CD4-positive, alpha-beta memory T cell (primary cell): ENCODE results near the gene SRSF6. TPM values are rescaled to one million over a fixed set of nuclear protein-coding genes. Genes with fewer than 3 reads are reported as not detected.

Experiments used
- CTCF ChIA-PET: fragments of 350-600 bp; sonication (Branson Sonifier 250); formaldehyde crosslinking; loops from one replicate; lab custom pipeline; 2021; ENCODE audit warnings: inconsistent platforms; ENCODE audit not compliant: partially characterized antibody; lab: Charles Lee
- POLR2A ChIA-PET: fragments of 350-600 bp; sonication (Branson Sonifier 250); formaldehyde crosslinking; loops from one replicate; lab custom pipeline; 2021; ENCODE audit not compliant: partially characterized antibody; lab: Charles Lee
- DNase-seq, 5 donors: peaks; one replicate each; pipeline versions ENCODE4 v3.0.0 to v3.0.0-alpha.2; 2020 to 2022; ENCODE audit warnings: mixed read lengths in 1 of 5
- H3K27ac ChIP-seq: one replicate; pipeline ENCODE4 v1.7.0; 2013; ENCODE audit warnings: low read depth, low read length
- H3K27me3 ChIP-seq: 2 replicates; pipeline ENCODE4 v1.7.0; 2013; ENCODE audit warnings: mild to moderate bottlenecking, low read length, moderate library complexity; ENCODE audit not compliant: insufficient read depth
- H3K36me3 ChIP-seq: 2 replicates; pipeline ENCODE4 v1.7.0; 2013; ENCODE audit warnings: mild to moderate bottlenecking, low read length, moderate library complexity; ENCODE audit not compliant: insufficient read depth
- H3K4me1 ChIP-seq: 2 replicates; pipeline ENCODE4 v1.7.0; 2013; ENCODE audit warnings: mild to moderate bottlenecking, low read length, moderate library complexity; ENCODE audit not compliant: insufficient read depth
- H3K4me3 ChIP-seq, 2 donors: one replicate each; pipeline ENCODE4 v1.7.0; 2013; ENCODE audit warnings: low read length in 2 of 2, mild to moderate bottlenecking in 1 of 2
- H3K9me3 ChIP-seq, 2 donors: one replicate each; pipeline ENCODE4 v1.7.0; 2013; ENCODE audit warnings: low read length in 2 of 2, control low read depth in 1 of 2; ENCODE audit not compliant: control insufficient read depth in 1 of 2
- H3K27ac Mint-ChIP-seq, 7 donors: one replicate each; pipeline ENCODE4 v1.8.0; 2020 to 2021; ENCODE audit warnings: mixed read lengths in 7 of 7, mild to moderate bottlenecking in 6 of 7, inconsistent platforms in 3 of 7, moderate library complexity in 3 of 7
- H3K27me3 Mint-ChIP-seq, 2 donors: one replicate each; pipeline ENCODE4 v1.8.0; 2020 to 2021; ENCODE audit warnings: mixed read lengths in 2 of 2
- H3K36me3 Mint-ChIP-seq, 2 donors: one replicate each; pipeline ENCODE4 v1.8.0; 2020 to 2021; ENCODE audit warnings: mixed read lengths in 2 of 2, inconsistent platforms in 1 of 2, mild to moderate bottlenecking in 1 of 2
- H3K4me1 Mint-ChIP-seq, 4 donors: one replicate each; pipeline ENCODE4 v1.8.0; 2020 to 2021; ENCODE audit warnings: mixed read lengths in 4 of 4, mild to moderate bottlenecking in 1 of 4
- H3K4me3 Mint-ChIP-seq, 8 donors: one replicate each; pipeline ENCODE4 v1.8.0; 2020 to 2021; ENCODE audit warnings: mixed read lengths in 8 of 8, mild to moderate bottlenecking in 7 of 8, moderate library complexity in 6 of 8, inconsistent platforms in 3 of 8
- H3K9me3 Mint-ChIP-seq, 8 donors: one replicate each; pipeline ENCODE4 v1.8.0; 2020 to 2021; ENCODE audit warnings: mixed read lengths in 8 of 8, mild to moderate bottlenecking in 5 of 8, inconsistent platforms in 3 of 8, moderate library complexity in 1 of 8
- intact Hi-C: fragments of 100-400 bp; cut with micrococcal nuclease; formaldehyde crosslinking; loops from one replicate; pipeline ENCODE4 v1.15.1; 2023
- polyA plus RNA-seq, 2 donors: library from polyadenylated mRNA; unstranded; fragments of 300-500 nt; fragmentation: Illumina TruSeq; gene quantifications; one replicate each; pipeline ENCODE4 v1.2.3, GENCODE V29; 2021
- total RNA-seq, 2 experiments: library from RNA; stranded (reverse); gene quantifications; one replicate each; pipeline ENCODE4 v1.2.3, GENCODE V29; 2021

The SRSF6 gene
- total RNA-seq (100 to 1,000 TPM; 175 to 186 TPM), polyA plus RNA-seq (10 to 100 TPM; 30.6 to 47.1 TPM)

- Histone ChIP-seq H3K36me3 (peaks cover 36% of the 10 kb centered on the region), H3K27ac (peak within 1 kb of the TSS; percentile 100), H3K9me3 (no peaks in the 10 kb centered on the region), H3K4me3 (peak within 1 kb of the TSS; percentile 52 to 74), H3K27me3 (no peaks in the 10 kb centered on the region), H3K4me1 (peaks cover 36% of the 10 kb centered on the region)
- H3K27ac Mint-ChIP-seq = peak within 1 kb of the TSS; percentile 93 to 100 (median 99)
- H3K36me3 Mint-ChIP-seq = peaks cover 29 to 45% of the 10 kb centered on the region in 2 donors
- POLR2A ChIA-PET = interaction anchor here (0.7 to 3.7 kb wide), 13 partner anchors 8 to 1765 kb away, joined by 3 to 29 read pairs (median 3); partner anchors contain the start of gene IFT52
- H3K4me3 Mint-ChIP-seq = peak within 1 kb of the TSS; percentile 87 to 99 (median 96)
- H3K4me1 Mint-ChIP-seq = peaks cover 22 to 50% (median 30%) of the 10 kb centered on the region in 4 donors
- DNase-seq = peak; percentile 91 to 94 (median 92)
- peaks cover 4 to 7% of the 10 kb centered on the region in 2 donors for H3K27me3 Mint-ChIP-seq
- no peaks in the 10 kb centered on the region for H3K9me3 Mint-ChIP-seq
- CTCF ChIA-PET = interaction anchor here (0.8 to 2.7 kb wide), 4 partner anchors 9 to 81 kb away, joined by 3 to 10 read pairs (median 5); no protein-coding TSS in a partner anchor
- intact Hi-C loops = loop anchor here (1.0 to 5.0 kb wide), 5 partner anchors 56 to 1841 kb away; partner anchors contain the start of genes CHD6, IFT52 and YWHAB
These were observed at the start of gene SRSF6 for GRCh38 chr20:43457640-43458421. TSS of gene SRSF6 (plus strand) at chr20:43457896. CDS start at chr20:43458034, 138 bp downstream.

GRCh38 chr20:43408848-43409576 is 48.7 kb upstream of the SRSF6 start:
- H3K36me3 Mint-ChIP-seq = no peaks in the 10 kb centered on the region
- H3K27ac Mint-ChIP-seq = no peak overlapping the region
- intact Hi-C loops = loop anchor here (5.0 kb wide), 1 partner anchor 1672 kb away; no protein-coding TSS in a partner anchor
- Histone ChIP-seq H3K4me3 (no peak overlapping the region), H3K27ac (no peak overlapping the region), H3K36me3 (no peaks in the 10 kb centered on the region), H3K9me3 (no peaks in the 10 kb centered on the region), H3K27me3 (no peaks in the 10 kb centered on the region), H3K4me1 (no peaks in the 10 kb centered on the region)
- no peaks in the 10 kb centered on the region for H3K4me1 Mint-ChIP-seq
- ChIA-PET POLR2A (no interaction called here), CTCF (interaction anchor here (0.6 to 1.9 kb wide), 6 partner anchors 9 to 1674 kb away, joined by 3 to 7 read pairs (median 4); no protein-coding TSS in a partner anchor)
- peaks cover 0 to 30% (median 18%) of the 10 kb centered on the region in 8 donors for H3K9me3 Mint-ChIP-seq
- H3K4me3 Mint-ChIP-seq = no peak overlapping the region
- H3K27me3 Mint-ChIP-seq = peaks cover 38 to 41% of the 10 kb centered on the region in 2 donors
- no peak for DNase-seq

GRCh38 chr20:43409577-43409913 is 48.2 kb upstream of the SRSF6 start:
- H3K4me3 ChIP-seq = no peak overlapping the region
- H3K36me3 Mint-ChIP-seq = no peaks in the 10 kb centered on the region
- no peak overlapping the region for H3K27ac ChIP-seq
- no peak overlapping the region for H3K27ac Mint-ChIP-seq
- H3K4me3 Mint-ChIP-seq = no peak overlapping the region
- no peaks in the 10 kb centered on the region for H3K36me3 ChIP-seq
- no peaks in the 10 kb centered on the region for H3K4me1 Mint-ChIP-seq
- H3K4me1 ChIP-seq = no peaks in the 10 kb centered on the region
- POLR2A ChIA-PET = no interaction called here
- intact Hi-C loops = loop anchor here (5.0 kb wide), 1 partner anchor 1672 kb away; no protein-coding TSS in a partner anchor
- H3K27me3 ChIP-seq = no peaks in the 10 kb centered on the region
- CTCF ChIA-PET = interaction anchor here (0.6 to 1.9 kb wide), 6 partner anchors 8 to 1670 kb away, joined by 3 to 7 read pairs (median 4); no protein-coding TSS in a partner anchor
- H3K9me3 Mint-ChIP-seq = peaks cover 0 to 30% (median 18%) of the 10 kb centered on the region in 8 donors
- DNase-seq = no peak
- H3K27me3 Mint-ChIP-seq = peaks cover 35 to 37% of the 10 kb centered on the region in 2 donors
- no peaks in the 10 kb centered on the region for H3K9me3 ChIP-seq

DNA sequence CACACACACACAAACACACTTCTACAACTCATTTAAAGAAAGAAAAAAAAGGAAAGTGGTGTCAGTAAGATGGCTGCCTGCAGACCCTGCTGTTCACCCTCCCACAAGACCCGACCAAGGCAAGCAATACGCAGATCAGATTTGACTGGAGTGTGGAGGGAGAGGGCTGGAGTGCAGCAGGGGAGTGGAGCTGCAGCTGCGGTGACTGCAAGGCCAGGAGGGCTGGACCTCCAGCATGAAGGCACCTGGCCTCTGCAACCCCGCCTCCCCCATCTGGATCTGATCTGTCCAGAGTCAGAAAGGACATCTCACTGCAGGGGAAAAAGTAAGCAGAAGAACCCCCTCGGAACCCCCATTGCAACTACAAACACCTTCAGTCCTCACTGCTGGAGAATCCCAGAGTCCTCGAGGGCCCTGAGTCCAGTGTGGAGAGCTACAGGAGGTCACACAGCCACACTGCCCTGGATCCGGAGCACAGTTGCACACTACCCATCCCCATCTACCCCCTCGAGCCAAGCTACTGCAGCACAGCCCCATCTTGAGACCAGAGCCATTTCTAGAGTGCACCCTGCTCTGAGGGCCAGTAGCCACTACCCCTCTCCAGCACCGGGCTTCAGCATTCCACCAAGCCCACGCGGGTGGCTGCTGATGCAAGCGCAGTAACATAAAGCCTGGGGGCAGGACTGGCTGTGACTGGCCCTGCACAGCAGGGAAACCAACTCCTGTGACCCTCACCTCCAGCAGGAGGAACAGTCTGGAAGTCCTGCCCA is 41.9 kb upstream of the SRSF6 start:
- peaks cover 2 to 42% (median 34%) of the 10 kb centered on the region in 8 donors for H3K9me3 Mint-ChIP-seq
- CTCF ChIA-PET = no interaction called here

DNA sequence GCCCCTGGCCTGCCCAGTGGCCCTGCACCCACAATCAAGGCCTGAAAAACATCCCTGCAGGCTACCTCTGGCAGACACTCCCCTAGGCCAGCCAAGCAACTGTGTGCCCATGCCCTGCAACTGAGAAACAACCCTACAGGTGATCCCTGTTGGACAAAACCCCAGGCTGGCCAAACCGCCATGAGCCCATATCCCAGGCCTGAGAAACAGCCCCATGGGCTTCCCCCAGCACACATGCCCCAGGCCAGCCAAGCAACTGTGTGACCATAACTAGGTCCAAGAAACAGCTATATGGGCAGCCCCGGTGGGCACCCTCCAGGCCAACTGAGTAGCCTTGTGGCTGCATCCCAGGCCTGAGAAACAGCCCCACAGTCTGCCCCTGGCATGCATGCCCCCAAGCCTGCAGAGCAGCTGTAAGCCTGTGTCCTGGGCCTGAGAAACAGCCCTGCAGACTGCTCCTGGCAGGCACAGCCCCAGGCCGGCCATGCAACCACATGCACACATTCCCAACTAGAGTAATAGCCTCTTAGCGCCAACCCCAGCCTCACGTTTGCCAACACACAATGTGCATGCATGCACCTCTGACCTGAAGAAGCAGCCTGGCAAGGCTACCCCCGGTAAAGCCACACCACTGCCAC is 41.0 kb upstream of the SRSF6 start:
- H3K27ac Mint-ChIP-seq = no peak overlapping the region
- POLR2A ChIA-PET = no interaction called here
- no peaks in the 10 kb centered on the region for H3K4me1 ChIP-seq

More for the DNA sequence above, 41.9 kb upstream of the SRSF6 start:
- H3K27me3 Mint-ChIP-seq = peaks cover 5 to 14% of the 10 kb centered on the region in 2 donors
- H3K27ac ChIP-seq = no peak overlapping the region
- no peak overlapping the region for H3K27ac Mint-ChIP-seq
- peaks cover 6 to 8% of the 10 kb centered on the region in 2 donors for H3K36me3 Mint-ChIP-seq
- no peak overlapping the region for H3K4me3 Mint-ChIP-seq
- intact Hi-C loops = no loop called here
- H3K4me3 ChIP-seq = no peak overlapping the region
- no peaks in the 10 kb centered on the region for H3K36me3 ChIP-seq
- H3K4me1 Mint-ChIP-seq = no peaks in the 10 kb centered on the region
- POLR2A ChIA-PET = no interaction called here
- H3K27me3 ChIP-seq = no peaks in the 10 kb centered on the region
- peaks cover 0 to 11% of the 10 kb centered on the region in 2 donors for H3K9me3 ChIP-seq
- H3K4me1 ChIP-seq = no peaks in the 10 kb centered on the region
- no peak for DNase-seq

GRCh38 chr20:43420192-43420591 is 37.5 kb upstream of the SRSF6 start:
- H3K36me3 Mint-ChIP-seq = peaks cover 6 to 8% of the 10 kb centered on the region in 2 donors

More for the DNA sequence above, 41.0 kb upstream of the SRSF6 start:
- no peak overlapping the region for H3K4me3 ChIP-seq
- H3K36me3 ChIP-seq = no peaks in the 10 kb centered on the region
- Mint-ChIP-seq H3K4me3 (no peak overlapping the region), H3K4me1 (no peaks in the 10 kb centered on the region), H3K9me3 (peaks cover 4 to 47% (median 38%) of the 10 kb centered on the region in 8 donors), H3K27me3 (peaks cover 2 to 10% of the 10 kb centered on the region in 2 donors), H3K36me3 (peaks cover 6 to 8% of the 10 kb centered on the region in 2 donors)
- peaks cover 0 to 11% of the 10 kb centered on the region in 2 donors for H3K9me3 ChIP-seq
- no peak overlapping the region for H3K27ac ChIP-seq
- intact Hi-C loops = no loop called here
- DNase-seq = no peak
- H3K27me3 ChIP-seq = no peaks in the 10 kb centered on the region
- CTCF ChIA-PET = interaction anchor here (1.6 kb wide), 1 partner anchor 8 kb away, joined by 5 read pairs; no protein-coding TSS in a partner anchor

More at GRCh38 chr20:43420192-43420591, 37.5 kb upstream of the SRSF6 start:
- Mint-ChIP-seq H3K9me3 (peaks cover 4 to 45% (median 39%) of the 10 kb centered on the region in 8 donors), H3K4me3 (no peak overlapping the region), H3K27ac (no peak overlapping the region), H3K4me1 (no peaks in the 10 kb centered on the region), H3K27me3 (peaks cover 9 to 16% of the 10 kb centered on the region in 2 donors)
- DNase-seq = no peak
- CTCF ChIA-PET = interaction anchor here (1.0 kb wide), 1 partner anchor 14 kb away, joined by 3 read pairs; no protein-coding TSS in a partner anchor
- POLR2A ChIA-PET = no interaction called here
- Histone ChIP-seq H3K27me3 (no peaks in the 10 kb centered on the region), H3K4me3 (no peak overlapping the region), H3K36me3 (no peaks in the 10 kb centered on the region), H3K27ac (no peak overlapping the region), H3K4me1 (no peaks in the 10 kb centered on the region), H3K9me3 (peaks cover 0 to 11% of the 10 kb centered on the region in 2 donors)
- intact Hi-C loops = no loop called here
